ENCODE results near the gene HOXD4.

DNA sequence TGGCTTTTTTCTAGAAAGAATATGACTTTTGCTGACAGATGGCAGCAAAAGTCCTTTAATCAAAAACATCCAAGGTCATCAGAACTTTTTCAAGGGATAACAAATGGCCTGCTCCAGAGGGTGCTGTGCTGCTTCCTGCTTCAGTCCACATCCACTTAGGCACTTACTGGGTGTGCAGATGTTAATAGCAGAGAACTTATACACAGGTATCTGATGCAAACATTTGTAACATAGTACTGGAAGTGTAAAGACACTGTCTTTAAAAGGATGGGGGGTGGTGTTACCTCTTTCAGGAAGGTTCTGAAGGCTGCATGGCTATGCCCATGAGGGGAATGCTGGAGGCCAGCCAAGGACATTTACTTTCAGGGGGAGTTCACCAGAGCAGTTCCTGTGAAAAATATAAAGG, 16.3 kb upstream of the HOXD4 start:
- TF ChIP-seq, protein P1, sequence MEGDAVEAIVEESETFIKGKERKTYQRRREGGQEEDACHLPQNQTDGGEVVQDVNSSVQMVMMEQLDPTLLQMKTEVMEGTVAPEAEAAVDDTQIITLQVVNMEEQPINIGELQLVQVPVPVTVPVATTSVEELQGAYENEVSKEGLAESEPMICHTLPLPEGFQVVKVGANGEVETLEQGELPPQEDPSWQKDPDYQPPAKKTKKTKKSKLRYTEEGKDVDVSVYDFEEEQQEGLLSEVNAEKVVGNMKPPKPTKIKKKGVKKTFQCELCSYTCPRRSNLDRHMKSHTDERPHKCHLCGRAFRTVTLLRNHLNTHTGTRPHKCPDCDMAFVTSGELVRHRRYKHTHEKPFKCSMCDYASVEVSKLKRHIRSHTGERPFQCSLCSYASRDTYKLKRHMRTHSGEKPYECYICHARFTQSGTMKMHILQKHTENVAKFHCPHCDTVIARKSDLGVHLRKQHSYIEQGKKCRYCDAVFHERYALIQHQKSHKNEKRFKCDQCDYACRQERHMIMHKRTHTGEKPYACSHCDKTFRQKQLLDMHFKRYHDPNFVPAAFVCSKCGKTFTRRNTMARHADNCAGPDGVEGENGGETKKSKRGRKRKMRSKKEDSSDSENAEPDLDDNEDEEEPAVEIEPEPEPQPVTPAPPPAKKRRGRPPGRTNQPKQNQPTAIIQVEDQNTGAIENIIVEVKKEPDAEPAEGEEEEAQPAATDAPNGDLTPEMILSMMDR (IDR thresholded peaks at IDR 0.05): peak; percentile 29; the same call in 1 of the 2 replicates
- no peak for TF ChIP-seq SIN3A (IDR thresholded peaks at IDR 0.05; ENCODE audit: borderline replicate concordance, insufficient read depth, low read depth, low read length)
- TF ChIP-seq, protein P2, sequence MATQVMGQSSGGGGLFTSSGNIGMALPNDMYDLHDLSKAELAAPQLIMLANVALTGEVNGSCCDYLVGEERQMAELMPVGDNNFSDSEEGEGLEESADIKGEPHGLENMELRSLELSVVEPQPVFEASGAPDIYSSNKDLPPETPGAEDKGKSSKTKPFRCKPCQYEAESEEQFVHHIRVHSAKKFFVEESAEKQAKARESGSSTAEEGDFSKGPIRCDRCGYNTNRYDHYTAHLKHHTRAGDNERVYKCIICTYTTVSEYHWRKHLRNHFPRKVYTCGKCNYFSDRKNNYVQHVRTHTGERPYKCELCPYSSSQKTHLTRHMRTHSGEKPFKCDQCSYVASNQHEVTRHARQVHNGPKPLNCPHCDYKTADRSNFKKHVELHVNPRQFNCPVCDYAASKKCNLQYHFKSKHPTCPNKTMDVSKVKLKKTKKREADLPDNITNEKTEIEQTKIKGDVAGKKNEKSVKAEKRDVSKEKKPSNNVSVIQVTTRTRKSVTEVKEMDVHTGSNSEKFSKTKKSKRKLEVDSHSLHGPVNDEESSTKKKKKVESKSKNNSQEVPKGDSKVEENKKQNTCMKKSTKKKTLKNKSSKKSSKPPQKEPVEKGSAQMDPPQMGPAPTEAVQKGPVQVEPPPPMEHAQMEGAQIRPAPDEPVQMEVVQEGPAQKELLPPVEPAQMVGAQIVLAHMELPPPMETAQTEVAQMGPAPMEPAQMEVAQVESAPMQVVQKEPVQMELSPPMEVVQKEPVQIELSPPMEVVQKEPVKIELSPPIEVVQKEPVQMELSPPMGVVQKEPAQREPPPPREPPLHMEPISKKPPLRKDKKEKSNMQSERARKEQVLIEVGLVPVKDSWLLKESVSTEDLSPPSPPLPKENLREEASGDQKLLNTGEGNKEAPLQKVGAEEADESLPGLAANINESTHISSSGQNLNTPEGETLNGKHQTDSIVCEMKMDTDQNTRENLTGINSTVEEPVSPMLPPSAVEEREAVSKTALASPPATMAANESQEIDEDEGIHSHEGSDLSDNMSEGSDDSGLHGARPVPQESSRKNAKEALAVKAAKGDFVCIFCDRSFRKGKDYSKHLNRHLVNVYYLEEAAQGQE (IDR thresholded peaks at IDR 0.05; ENCODE audit: insufficient read depth in 1 of 2, low read depth in 2 of 2, low read length in 1 of 2): no peak
- TF ChIP-seq POLR2AphosphoS5 (IDR thresholded peaks at IDR 0.05; ENCODE audit: low read depth, low read length): no peak
